ENCODE data around the gene MOCOS. TPM values are rescaled to one million over a fixed set of nuclear protein-coding genes. Genes with fewer than 3 reads are reported as not detected.
A peak's percentile ranks its signal among the peaks of the same experiment; 100 is the strongest.

The MOCOS gene
- total and polyA plus RNA-seq, 11 donors, result 0.07 to 1.0 (median 0.26) TPM

GRCh38 chr18:36295880-36296301 is 108.6 kb downstream of the MOCOS start:
- peak overlapping the region in 3 of 12 donors; percentile 89 to 93 (median 92) for H3K27ac ChIP-seq
- intact Hi-C loops (cut with DNase I), result loop anchor here (2.0 to 10.0 kb wide), 10 partner anchors 41 to 459 kb away; no protein-coding TSS in a partner anchor
- DNase-seq (peak in 2 of 5 donors; percentile 24 to 50), ATAC-seq (peak in 2 of 4 donors; percentile 16 to 25)
- TF ChIP-seq POLR2A (IDR thresholded peaks at IDR 0.05) (no peak), CTCF (IDR thresholded peaks at IDR 0.05) (no peak)
- H3K36me3 ChIP-seq, result no peaks in the 10 kb centered on the region
- H3K9me3 ChIP-seq, result no peaks in the 10 kb centered on the region
- WGBS, 4 donors, result 32 to 47% (median 45%) methylated on average over 15 to 21 of the region's 21 CpGs
- H3K4me3 ChIP-seq, result peak overlapping the region in 10 of 12 donors; percentile 61 to 92 (median 75)
- H3K4me1 ChIP-seq, result peaks cover 0 to 33% (median 9%) of the 10 kb centered on the region in 12 donors
- H3K27me3 ChIP-seq, result peaks cover 0 to 56% (median 9%) of the 10 kb centered on the region in 9 donors

GRCh38 chr18:36296650-36297416 is 109.5 kb downstream of the MOCOS start:
- Histone ChIP-seq H3K27me3 (peaks cover 0 to 59% (median 9%) of the 10 kb centered on the region in 9 donors), H3K9me3 (no peaks in the 10 kb centered on the region), H3K27ac (peak overlapping the region in 11 of 12 donors; percentile 64 to 94 (median 89)), H3K36me3 (no peaks in the 10 kb centered on the region), H3K4me1 (peaks cover 0 to 33% (median 11%) of the 10 kb centered on the region in 12 donors), H3K4me3 (peak overlapping the region; percentile 36 to 92 (median 75))
- DNase-seq (peak; percentile 69 to 76 (median 72)), ATAC-seq (peak; percentile 41 to 72 (median 52))
- intact Hi-C loops (cut with DNase I), result loop anchor here (2.0 to 10.0 kb wide), 10 partner anchors 40 to 458 kb away; no protein-coding TSS in a partner anchor
- TF ChIP-seq CTCF (IDR thresholded peaks at IDR 0.05) (peak in 7 of 12 donors; percentile 31 to 61 (median 51)), POLR2A (IDR thresholded peaks at IDR 0.05) (no peak)
- 0 to 1% (median 1%) methylated on average over 30 to 47 of the region's 47 CpGs for WGBS, 4 donors

- peak within 1 kb of the TSS; percentile 61 to 92 (median 75) for H3K4me3 ChIP-seq
- intact Hi-C loops (cut with DNase I), result loop anchor here (2.0 to 10.0 kb wide), 10 partner anchors 40 to 457 kb away; no protein-coding TSS in a partner anchor
- peak; percentile 35 to 87 (median 78) for ATAC-seq
- H3K9me3 ChIP-seq, result no peaks in the 10 kb centered on the region
- H3K4me1 ChIP-seq, result peaks cover 0 to 39% (median 16%) of the 10 kb centered on the region in 12 donors
- TF ChIP-seq CTCF (IDR thresholded peaks at IDR 0.05) (no peak), POLR2A (IDR thresholded peaks at IDR 0.05) (peak in 1 of 2 donors; percentile 57)
- peak; percentile 81 to 90 (median 84) for DNase-seq
- H3K27me3 ChIP-seq, result peaks cover 0 to 57% (median 9%) of the 10 kb centered on the region in 9 donors
- 1% methylated on average over 91 of the region's 91 CpGs; no CpG with 5 or more reads in 2 of the 4 donors for WGBS, 4 donors
- H3K27ac ChIP-seq, result peak within 1 kb of the TSS; percentile 49 to 94 (median 87)
- H3K36me3 ChIP-seq, result no peaks in the 10 kb centered on the region
Observed at GRCh38 chr18:36297417-36298125, 110.3 kb downstream of the MOCOS start, which contains the start of gene FHOD3. Gene FHOD3 (plus strand): TSS chr18:36297713. CDS start chr18:36297836, 123 bp downstream.
